ENCODE measurements around the gene TSPAN9. TPM values are rescaled to one million over a fixed set of nuclear protein-coding genes. Genes with fewer than 3 reads are reported as not detected.

TSPAN9 gene
- polyA plus RNA-seq, 3 donors, result 0.15 to 0.34 (median 0.25) TPM

DNA sequence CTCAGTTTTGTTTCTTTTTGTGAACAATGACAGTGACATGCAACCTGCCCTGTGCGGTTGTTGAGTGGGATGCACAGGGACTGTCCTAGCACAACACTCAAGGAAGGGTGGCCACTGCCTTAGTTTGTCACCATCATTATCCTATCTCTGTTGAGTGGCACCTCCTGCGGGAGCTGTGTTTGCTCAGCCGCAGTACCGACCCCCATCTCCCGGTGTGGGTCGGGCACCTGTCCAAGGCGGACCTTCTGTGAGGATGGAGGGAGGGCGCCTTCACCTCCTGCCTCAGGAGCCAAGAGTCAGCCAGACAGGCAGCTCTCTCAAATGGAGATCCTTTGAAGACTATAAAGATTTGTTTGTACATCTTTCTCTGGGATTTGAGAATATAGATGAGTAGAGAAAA, 142.1 kb downstream of the TSPAN9 start:
- TF ChIP-seq, protein P1, sequence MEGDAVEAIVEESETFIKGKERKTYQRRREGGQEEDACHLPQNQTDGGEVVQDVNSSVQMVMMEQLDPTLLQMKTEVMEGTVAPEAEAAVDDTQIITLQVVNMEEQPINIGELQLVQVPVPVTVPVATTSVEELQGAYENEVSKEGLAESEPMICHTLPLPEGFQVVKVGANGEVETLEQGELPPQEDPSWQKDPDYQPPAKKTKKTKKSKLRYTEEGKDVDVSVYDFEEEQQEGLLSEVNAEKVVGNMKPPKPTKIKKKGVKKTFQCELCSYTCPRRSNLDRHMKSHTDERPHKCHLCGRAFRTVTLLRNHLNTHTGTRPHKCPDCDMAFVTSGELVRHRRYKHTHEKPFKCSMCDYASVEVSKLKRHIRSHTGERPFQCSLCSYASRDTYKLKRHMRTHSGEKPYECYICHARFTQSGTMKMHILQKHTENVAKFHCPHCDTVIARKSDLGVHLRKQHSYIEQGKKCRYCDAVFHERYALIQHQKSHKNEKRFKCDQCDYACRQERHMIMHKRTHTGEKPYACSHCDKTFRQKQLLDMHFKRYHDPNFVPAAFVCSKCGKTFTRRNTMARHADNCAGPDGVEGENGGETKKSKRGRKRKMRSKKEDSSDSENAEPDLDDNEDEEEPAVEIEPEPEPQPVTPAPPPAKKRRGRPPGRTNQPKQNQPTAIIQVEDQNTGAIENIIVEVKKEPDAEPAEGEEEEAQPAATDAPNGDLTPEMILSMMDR (IDR thresholded peaks at IDR 0.05), result no peak
- intact Hi-C loops (cut with micrococcal nuclease), result no loop called here
- H3K27ac ChIP-seq (ENCODE audit: low read depth in 1 of 2, low read length in 2 of 2), result no peak overlapping the region
- H2AFZ ChIP-seq (ENCODE audit: insufficient read depth, low read depth, low read length, poor library complexity, severe bottlenecking), result no peak overlapping the region
- H3K9me3 ChIP-seq (replicated peaks in 1 of 2; ENCODE audit: control insufficient read depth in 1 of 2, insufficient read depth in 1 of 2, low read length in 2 of 2), result no peaks in the 10 kb centered on the region
- H3K9ac ChIP-seq (ENCODE audit: insufficient read depth, low read length, poor library complexity, severe bottlenecking), result no peak overlapping the region
- no peaks in the 10 kb centered on the region for H3K36me3 ChIP-seq (replicated peaks in 1 of 2; ENCODE audit: control insufficient read depth in 1 of 2, insufficient read depth in 2 of 2, low read length in 2 of 2)
- H3K4me1 Mint-ChIP-seq, result peaks cover 15% of the 10 kb centered on the region
- no peak overlapping the region for H3K27ac Mint-ChIP-seq
- H3K4me2 ChIP-seq (replicated peaks; ENCODE audit: extremely low read depth, low read length, poor library complexity, severe bottlenecking), result no peak overlapping the region
- H3K79me2 ChIP-seq (ENCODE audit: insufficient read depth, low read length), result no peaks in the 10 kb centered on the region
- no peaks in the 10 kb centered on the region for H4K20me1 ChIP-seq (ENCODE audit: insufficient read depth, low read length)
- H3K36me3 Mint-ChIP-seq, result no peaks in the 10 kb centered on the region
- H3K4me3 ChIP-seq (replicated peaks in 1 of 3; ENCODE audit: low read depth in 2 of 3, low read length in 3 of 3), result no peak overlapping the region
- no peak for DNase-seq
- no peak overlapping the region for H3K4me3 Mint-ChIP-seq
- H3K4me1 ChIP-seq (ENCODE audit: control insufficient read depth in 1 of 2, insufficient read depth in 2 of 2, low read length in 2 of 2), result no peaks in the 10 kb centered on the region
- no peaks in the 10 kb centered on the region for H3K27me3 ChIP-seq (ENCODE audit: control insufficient read depth in 2 of 2, insufficient read depth in 2 of 2, low read length in 2 of 2)
- peaks cover 6 to 15% (median 6%) of the 10 kb centered on the region in 3 donors for H3K27me3 Mint-ChIP-seq (ENCODE audit: low read depth in 3 of 3)
- WGBS (ENCODE audit: insufficient coverage), result 100% methylated on average over 3 of the region's 8 CpGs
- no peaks in the 10 kb centered on the region for H3K9me3 Mint-ChIP-seq

DNA sequence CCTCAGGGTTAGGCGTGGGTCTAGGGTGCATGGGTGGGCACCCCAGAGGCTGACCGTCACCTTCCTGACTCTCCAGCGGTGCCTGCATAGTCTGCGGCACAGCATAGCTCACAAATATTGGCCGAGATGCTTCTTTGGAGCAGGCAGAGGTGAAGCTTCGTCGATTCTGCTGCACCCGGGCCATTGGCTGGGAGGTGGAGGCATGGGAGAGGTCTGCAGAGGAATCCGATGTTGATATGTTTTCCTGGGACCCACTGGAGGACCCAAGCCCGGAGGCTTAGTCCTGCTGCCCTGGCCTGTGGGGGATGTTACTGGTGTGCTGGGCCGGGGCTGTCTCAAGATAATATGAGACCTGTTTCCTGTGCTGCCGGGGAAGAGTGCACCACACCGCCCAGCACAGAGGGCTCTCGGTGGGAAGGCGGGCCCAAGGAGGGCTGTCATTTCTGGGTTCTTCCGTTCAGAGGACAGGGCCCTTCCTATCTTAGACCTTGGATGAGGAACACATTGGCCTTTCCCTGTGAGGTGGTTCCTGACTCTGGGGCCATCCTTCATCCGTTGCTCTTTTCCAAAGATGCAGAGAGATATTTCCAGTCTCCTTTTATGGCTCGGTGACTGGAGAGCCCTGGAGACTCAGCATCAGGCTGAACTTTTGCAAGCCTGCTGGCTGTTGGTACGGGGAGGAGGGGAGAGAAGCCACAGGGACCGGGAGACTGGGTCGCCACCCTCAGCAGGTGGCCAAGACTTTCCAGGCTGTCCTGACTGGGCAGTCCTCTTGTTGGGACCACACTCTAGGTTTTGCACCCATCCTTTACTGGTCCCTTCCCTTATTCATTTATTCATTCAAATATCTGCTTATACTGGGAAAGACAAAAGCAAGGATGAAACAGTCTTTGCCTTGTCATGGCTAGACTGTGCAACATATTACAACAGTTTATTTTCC, 143.5 kb downstream of the TSPAN9 start:
- Mint-ChIP-seq H3K27me3 (ENCODE audit: low read depth in 3 of 3) (peaks cover 4 to 16% (median 6%) of the 10 kb centered on the region in 3 donors), H3K36me3 (no peaks in the 10 kb centered on the region), H3K4me1 (peaks cover 20% of the 10 kb centered on the region), H3K4me3 (no peak overlapping the region), H3K9me3 (no peaks in the 10 kb centered on the region), H3K27ac (no peak overlapping the region)
- intact Hi-C loops (cut with micrococcal nuclease), result no loop called here
- H3K79me2 ChIP-seq (ENCODE audit: insufficient read depth, low read length), result no peaks in the 10 kb centered on the region
- no peak overlapping the region for H3K9ac ChIP-seq (ENCODE audit: insufficient read depth, low read length, poor library complexity, severe bottlenecking)
- peaks cover 5 to 6% of the 10 kb centered on the region in 2 donors for H3K4me1 ChIP-seq (ENCODE audit: control insufficient read depth in 1 of 2, insufficient read depth in 2 of 2, low read length in 2 of 2)
- no peak overlapping the region for H2AFZ ChIP-seq (ENCODE audit: insufficient read depth, low read depth, low read length, poor library complexity, severe bottlenecking)
- 76% methylated on average over 21 of the region's 21 CpGs for WGBS (ENCODE audit: insufficient coverage)
- no peaks in the 10 kb centered on the region for H3K27me3 ChIP-seq (ENCODE audit: control insufficient read depth in 2 of 2, insufficient read depth in 2 of 2, low read length in 2 of 2)
- TF ChIP-seq, protein P1 (IDR thresholded peaks at IDR 0.05), result no peak
- H3K36me3 ChIP-seq (replicated peaks in 1 of 2; ENCODE audit: control insufficient read depth in 1 of 2, insufficient read depth in 2 of 2, low read length in 2 of 2), result no peaks in the 10 kb centered on the region
- H3K4me2 ChIP-seq (replicated peaks; ENCODE audit: extremely low read depth, low read length, poor library complexity, severe bottlenecking), result no peak overlapping the region
- H4K20me1 ChIP-seq (ENCODE audit: insufficient read depth, low read length), result no peaks in the 10 kb centered on the region
- no peaks in the 10 kb centered on the region for H3K9me3 ChIP-seq (replicated peaks in 1 of 2; ENCODE audit: control insufficient read depth in 1 of 2, insufficient read depth in 1 of 2, low read length in 2 of 2)
- no peak overlapping the region for H3K27ac ChIP-seq (ENCODE audit: low read depth in 1 of 2, low read length in 2 of 2)
- DNase-seq, result no peak
- no peak overlapping the region for H3K4me3 ChIP-seq (replicated peaks in 1 of 3; ENCODE audit: low read depth in 2 of 3, low read length in 3 of 3)
